ENCODE results near the gene FBXW8.

GRCh38 chr12:117050060-117050459, 139.3 kb downstream of the FBXW8 start:
- TF ChIP-seq CTCF (optimal IDR thresholded peaks at IDR 0.05 in 1 of 3, IDR thresholded peaks at IDR 0.05 in 1 of 3, conservative IDR thresholded peaks at IDR 0.05 in 1 of 3; ENCODE audit: extremely low read depth in 1 of 3, insufficient read depth in 2 of 3, low read length in 3 of 3) (no peak), EZH2 (IDR thresholded peaks at IDR 0.05; ENCODE audit: low read length) (no peak)

Data from keratinocyte (primary cell).